H1 (cell line): ENCODE measurements around the gene CENPX. TPM values are rescaled to one million over a fixed set of nuclear protein-coding genes. Genes with fewer than 3 reads are reported as not detected.

Experiments used
- CTCF ChIA-PET: fragments of 300-600 bp; sonication (Branson Sonifier 250); formaldehyde crosslinking; loops from one replicate; lab custom pipeline; 2021; ENCODE audit not compliant: partially characterized antibody; lab: Charles Lee
- POLR2A ChIA-PET: fragments of 300-600 bp; sonication (Branson Sonifier 250); formaldehyde crosslinking; loops from one replicate; lab custom pipeline; 2021; ENCODE audit warnings: inconsistent platforms; ENCODE audit not compliant: partially characterized antibody; lab: Charles Lee
- DNase-seq, 2 experiments: peaks; one replicate each; pipeline versions ENCODE4 v3.0.0 to v3.0.0-alpha.2; 2010 to 2022; ENCODE audit warnings: low spot score in 2 of 2, low read depth in 1 of 2, mixed read lengths in 1 of 2
- FAIRE-seq: peaks from 2 replicates; lab custom pipeline; 2011; peaks lifted over from hg19 to GRCh38; lab: Jason Lieb, UNC
- H2AFZ ChIP-seq: 2 replicates; pipeline ENCODE4 v1.8.1; 2012; ENCODE audit warnings: low read length, inconsistent platforms
- H2AK5ac ChIP-seq: 2 replicates; pipeline ENCODE4 v1.6.1; 2013; ENCODE audit warnings: low read depth, low read length
- H2BK120ac ChIP-seq: replicated peaks from 2 replicates; pipeline ENCODE3; 2013; ENCODE audit warnings: low read depth, low read length, inconsistent platforms
- H2BK12ac ChIP-seq: 2 replicates; pipeline ENCODE4 v1.6.1; 2013; ENCODE audit warnings: low read depth, low read length
- H2BK15ac ChIP-seq: 2 replicates; pipeline ENCODE4 v1.6.1; 2013; ENCODE audit warnings: low read length
- H2BK20ac ChIP-seq: 2 replicates; pipeline ENCODE4 v1.6.1; 2013; ENCODE audit warnings: low read length
- H2BK5ac ChIP-seq: 2 replicates; pipeline ENCODE4 v1.6.1; 2013; ENCODE audit warnings: low read depth, low read length
- H3K14ac ChIP-seq: 2 replicates; pipeline ENCODE4 v1.6.1; 2013; ENCODE audit warnings: inconsistent platforms; ENCODE audit not compliant: insufficient read length
- H3K18ac ChIP-seq: 2 replicates; pipeline ENCODE4 v1.6.1; 2013; ENCODE audit warnings: low read length; ENCODE audit errors: extremely low read depth
- H3K23ac ChIP-seq: 2 replicates; pipeline ENCODE4 v1.6.1; 2013; ENCODE audit warnings: inconsistent platforms; ENCODE audit not compliant: insufficient read length
- H3K23me2 ChIP-seq: 2 replicates; pipeline ENCODE4 v1.6.1; 2013; ENCODE audit warnings: low read depth, low read length
- H3K27ac ChIP-seq: 2 replicates; pipeline ENCODE4 v1.6.1; 2011; ENCODE audit warnings: low read depth, low read length, inconsistent platforms
- H3K27me3 ChIP-seq, 4 experiments: replicated peaks in 1 of 4; 1 replicate in 1 of 4; 2 replicates in 3 of 4; pipeline versions ENCODE4 v1.6.1 to v1.8.1; 2011 to 2013; ENCODE audit warnings: low read length in 3 of 4, mild to moderate bottlenecking in 3 of 4, inconsistent platforms in 2 of 4, mixed read lengths in 2 of 4, moderate library complexity in 1 of 4; ENCODE audit not compliant: control insufficient read depth in 3 of 4, insufficient read depth in 3 of 4; ENCODE audit errors: extremely low read depth in 1 of 4
- H3K36me3 ChIP-seq, 4 experiments: 2 replicates each; pipeline versions ENCODE4 v1.6.1 to v1.8.1; 2011 to 2013; ENCODE audit warnings: mild to moderate bottlenecking in 4 of 4, low read length in 3 of 4, moderate library complexity in 2 of 4, control low read depth in 1 of 4, inconsistent platforms in 1 of 4; ENCODE audit not compliant: insufficient read depth in 4 of 4, control insufficient read depth in 2 of 4
- H3K4ac ChIP-seq: replicated peaks from 2 replicates; pipeline ENCODE3; 2013; ENCODE audit warnings: low read length, low read depth, mixed read lengths, inconsistent platforms; ENCODE audit not compliant: insufficient read length
- H3K4me1 ChIP-seq, 4 experiments: replicated peaks in 1 of 4; 1 replicate in 1 of 4; 2 replicates in 3 of 4; pipeline versions ENCODE4 v1.6.1 to v1.8.1; 2011 to 2013; ENCODE audit warnings: low read length in 3 of 4, inconsistent platforms in 2 of 4, mixed read lengths in 1 of 4; ENCODE audit not compliant: insufficient read depth in 4 of 4, control insufficient read depth in 3 of 4
- H3K4me2 ChIP-seq, 2 experiments: 2 replicates each; pipeline versions ENCODE4 v1.6.1 to v1.8.1; 2011 to 2013; ENCODE audit warnings: low read depth in 2 of 2, low read length in 2 of 2, control low read depth in 1 of 2, inconsistent platforms in 1 of 2, mild to moderate bottlenecking in 1 of 2; ENCODE audit not compliant: insufficient read depth in 1 of 2
- H3K4me3 ChIP-seq, 4 experiments: fragments of 200-600, 300-600 bp in 1 of 4; sonication (generic), shearing (Covaris generic), sonication (Bioruptor Twin) in 1 of 4; 2 replicates each; pipeline versions ENCODE4 v1.5.1 to v1.8.1; 2011 to 2016; ENCODE audit warnings: low read length in 4 of 4, low read depth in 3 of 4, control low read depth in 2 of 4, inconsistent platforms in 2 of 4, mild to moderate bottlenecking in 2 of 4, mixed read lengths in 1 of 4, moderate library complexity in 1 of 4; ENCODE audit not compliant: insufficient read depth in 2 of 4; ENCODE audit errors: extremely low read depth in 1 of 4
- H3K56ac ChIP-seq: replicated peaks from 2 replicates; pipeline ENCODE3; 2013; ENCODE audit warnings: low read depth, mild to moderate bottlenecking, mixed read lengths, low read length, inconsistent platforms; ENCODE audit not compliant: insufficient read length
- H3K79me1 ChIP-seq: 2 replicates; pipeline ENCODE4 v1.6.1; 2013; ENCODE audit warnings: low read depth, low read length, control low read depth
- H3K79me2 ChIP-seq, 2 experiments: 2 replicates each; pipeline versions ENCODE4 v1.6.1 to v1.8.1; 2012 to 2013; ENCODE audit warnings: low read length in 2 of 2, mild to moderate bottlenecking in 2 of 2, inconsistent platforms in 1 of 2; ENCODE audit not compliant: insufficient read depth in 2 of 2, control insufficient read depth in 1 of 2
- H3K9ac ChIP-seq, 4 experiments: replicated peaks in 1 of 4; 1 replicate in 1 of 4; 2 replicates in 3 of 4; pipeline versions ENCODE4 v1.6.1 to v1.8.1; 2011 to 2013; ENCODE audit warnings: low read depth in 3 of 4, low read length in 3 of 4, control low read depth in 2 of 4, mild to moderate bottlenecking in 2 of 4, moderate library complexity in 2 of 4, inconsistent platforms in 1 of 4; ENCODE audit errors: extremely low read depth in 1 of 4
- H3K9me3 ChIP-seq, 2 experiments: 2 replicates each; pipeline versions ENCODE4 v1.6.1 to v1.8.1; 2012 to 2013; ENCODE audit warnings: mild to moderate bottlenecking in 2 of 2, moderate library complexity in 2 of 2, control low read depth in 1 of 2, inconsistent platforms in 1 of 2, low read depth in 1 of 2, low read length in 1 of 2, mixed read lengths in 1 of 2; ENCODE audit not compliant: insufficient read depth in 2 of 2
- H4K20me1 ChIP-seq, 2 experiments: replicated peaks in 1 of 2; 2 replicates each; pipeline versions ENCODE3 to v1.8.1; 2011 to 2013; ENCODE audit warnings: inconsistent platforms in 2 of 2, low read length in 2 of 2, mild to moderate bottlenecking in 1 of 2; ENCODE audit not compliant: insufficient read depth in 2 of 2, control insufficient read depth in 1 of 2
- H4K5ac ChIP-seq: 2 replicates; pipeline ENCODE4 v1.6.1; 2013; ENCODE audit warnings: low read length, low read depth, mixed read lengths, inconsistent platforms; ENCODE audit not compliant: insufficient read length
- H4K8ac ChIP-seq: 2 replicates; pipeline ENCODE4 v1.8.0; 2013; ENCODE audit warnings: mild to moderate bottlenecking, moderate library complexity, low read length, inconsistent platforms; ENCODE audit not compliant: insufficient read depth; ENCODE audit errors: extremely low read depth
- H4K91ac ChIP-seq: replicated peaks from 2 replicates; pipeline ENCODE3; 2013; ENCODE audit warnings: low read length, mixed read lengths, inconsistent platforms; ENCODE audit not compliant: insufficient read length
- ASH2L ChIP-seq: fragments of 200-600, 300-600 bp; sonication (generic); IDR thresholded peaks from one replicate; pipeline ENCODE4 v1.7.1; 2017; ENCODE audit warnings: low read length
- BACH1 ChIP-seq: IDR thresholded peaks from 2 replicates; pipeline ENCODE4 v1.6.1; 2012; ENCODE audit warnings: low read length, improper control_type of control experiment
- CBX8 ChIP-seq: fragments of 300-800, 300-1000 bp; sonication (generic); IDR thresholded peaks from 2 replicates; pipeline ENCODE4 v1.7.1; 2016; ENCODE audit warnings: low read depth, low read length, borderline replicate concordance
- CTBP2 ChIP-seq: IDR thresholded peaks from 2 replicates; pipeline ENCODE4 v1.7.0; 2011; ENCODE audit warnings: borderline replicate concordance, mild to moderate bottlenecking, moderate library complexity, mixed read lengths, low read length; ENCODE audit not compliant: insufficient read depth, insufficient read length
- EP300 ChIP-seq, 2 experiments: IDR thresholded peaks; 1 replicate in 1 of 2; 2 replicates in 1 of 2; pipeline ENCODE4 v1.6.1; 2011 to 2012; ENCODE audit warnings: low read depth in 2 of 2, low read length in 2 of 2, mild to moderate bottlenecking in 2 of 2, borderline replicate concordance in 1 of 2, inconsistent platforms in 1 of 2, moderate library complexity in 1 of 2
- HDAC2 ChIP-seq, 2 experiments: fragments of 300-600 bp in 1 of 2; sonication (generic) in 1 of 2; IDR thresholded peaks; 2 replicates each; pipeline ENCODE4 v1.6.1; 2011 to 2012; ENCODE audit warnings: low read depth in 2 of 2, low read length in 2 of 2, mild to moderate bottlenecking in 2 of 2, moderate library complexity in 2 of 2, borderline replicate concordance in 1 of 2, inconsistent platforms in 1 of 2
- POLR2A ChIP-seq, 2 experiments: IDR thresholded peaks; 1 replicate in 1 of 2; 2 replicates in 1 of 2; pipeline ENCODE4 v1.6.1; 2011; ENCODE audit warnings: low read depth in 2 of 2, low read length in 2 of 2, mild to moderate bottlenecking in 2 of 2; ENCODE audit errors: control extremely low read depth in 1 of 2
- SAP30 ChIP-seq: fragments of 300-600 bp; sonication (generic); IDR thresholded peaks from 2 replicates; pipeline ENCODE4 v1.7.1; 2012; ENCODE audit warnings: low read length, moderate library complexity, mild to moderate bottlenecking, inconsistent platforms; ENCODE audit not compliant: insufficient read depth, insufficient replicate concordance
- SIN3A ChIP-seq, 2 experiments: IDR thresholded peaks in 1 of 2; conservative IDR thresholded peaks in 1 of 2; 2 replicates each; pipeline ENCODE4 v1.6.1; 2011 to 2012; ENCODE audit warnings: low read length in 2 of 2, improper control_type of control experiment in 1 of 2, low read depth in 1 of 2, mild to moderate bottlenecking in 1 of 2
- SIX5 ChIP-seq: IDR thresholded peaks from 2 replicates; pipeline ENCODE4 v1.6.1; 2011; ENCODE audit warnings: mild to moderate bottlenecking, low read depth, low read length
- TAF7 ChIP-seq: optimal IDR thresholded peaks from 2 replicates; pipeline ENCODE3; 2011; ENCODE audit warnings: low read depth, mild to moderate bottlenecking, inconsistent platforms, low read length, moderate library complexity, borderline replicate concordance
- WGBS, 2 experiments: shearing (Covaris generic) in 1 of 2; methylation state at CpG; one replicate each; pipeline versions ENCODE4 v1.1.6 to v1.1.7; 2013 to 2015; ENCODE audit warnings: low lambda C conversion rate in 2 of 2, mixed read lengths in 2 of 2, inconsistent platforms in 1 of 2, low coverage in 1 of 2, missing lambda C conversion rate in 1 of 2; ENCODE audit not compliant: insufficient replicate concordance in 2 of 2, insufficient coverage in 1 of 2, insufficient read length in 1 of 2; ENCODE audit errors: extremely low coverage in 1 of 2, missing lambda C conversion rate in 1 of 2; 5-methylcytosine and 5-hydroxymethylcytosine counted together
- polyA plus RNA-seq, 7 experiments: library from polyadenylated mRNA; depleted of rRNA in 3 of 7; stranded (reverse) in 5 of 7; unstranded in 2 of 7; fragments of >200 nt in 5 of 7; fragments of 200-250 nt in 2 of 7; gene quantifications; 1 replicate in 5 of 7; 2 replicates in 1 of 7; 4 replicates in 1 of 7; pipeline versions ENCODE4 v1.2.1 to v1.2.3, GENCODE V29; 2011 to 2013; ENCODE audit warnings: missing spikeins in 2 of 7, mixed read lengths in 2 of 7
- total RNA-seq: library from RNA; stranded (reverse); fragmentation: NEBNext Ultra II Directional; extraction: Animal tissue kit (Norgen Biotek cat#: 25700); gene quantifications from 2 replicates; pipeline ENCODE4 v1.2.1, GENCODE V29; 2021

CENPX gene
- total and polyA plus RNA-seq, 2 of the 8 experiments (the other 6 are each of a cell fraction or from before 2014, with no cell fraction given), result 116 to 122 TPM

GRCh38 chr17:82012640-82013295, 9.9 kb downstream of the CENPX start:
- WGBS, 2 experiments, result 94% methylated on average over 12 of the region's 19 CpGs; no CpG with 5 or more reads in 1 of the 2 experiments
- FAIRE-seq (no peak), DNase-seq (no peak)
- H4K20me1 ChIP-seq, result peaks cover 3 to 7% of the 10 kb centered on the region in 2 experiments
- no peak overlapping the region for H3K14ac ChIP-seq
- ChIA-PET CTCF (interaction anchor here (0.9 to 1.8 kb wide), 5 partner anchors 8 to 53 kb away, joined by 3 to 7 read pairs (median 5); no protein-coding TSS in a partner anchor), POLR2A (interaction anchor here (0.8 to 1.7 kb wide), 5 partner anchors 8 to 308 kb away, joined by 3 to 4 read pairs (median 3); partner anchors contain the start of gene CENPX)
- H2AFZ ChIP-seq, result no peak overlapping the region
- no peak overlapping the region for H4K91ac ChIP-seq
- no peak overlapping the region for H3K4ac ChIP-seq
- no peak overlapping the region for H3K9ac ChIP-seq
- H2AK5ac ChIP-seq, result no peak overlapping the region
- no peak overlapping the region for H3K4me2 ChIP-seq
- H3K27ac ChIP-seq, result no peak overlapping the region
- no peak overlapping the region for H4K5ac ChIP-seq
- no peak overlapping the region for H2BK20ac ChIP-seq
- no peak overlapping the region for H3K23ac ChIP-seq
- H3K56ac ChIP-seq, result no peak overlapping the region
- no peak overlapping the region for H2BK12ac ChIP-seq
- no peaks in the 10 kb centered on the region for H3K23me2 ChIP-seq
- H3K79me2 ChIP-seq, result no peaks in the 10 kb centered on the region
- H2BK15ac ChIP-seq, result no peak overlapping the region
- no peak overlapping the region for H4K8ac ChIP-seq
- H2BK120ac ChIP-seq, result no peak overlapping the region
- H3K9me3 ChIP-seq, result no peaks in the 10 kb centered on the region
- no peak overlapping the region for H2BK5ac ChIP-seq
- no peaks in the 10 kb centered on the region for H3K27me3 ChIP-seq
- no peaks in the 10 kb centered on the region; the same call in 1 of the 2 replicates for H3K79me1 ChIP-seq
- H3K4me1 ChIP-seq, result peaks cover 0 to 1% (median 0%) of the 10 kb centered on the region in 4 experiments; a peak in 1 of 7 replicates
- H3K4me3 ChIP-seq, result no peak overlapping the region
- no peaks in the 10 kb centered on the region; a peak in 2 of 8 replicates for H3K36me3 ChIP-seq
- H3K18ac ChIP-seq, result no peak overlapping the region
- TF ChIP-seq CBX8 (no peak), TAF7 (no peak), SIX5 (no peak), POLR2A (IDR thresholded peaks at IDR 0.05; ENCODE audit: control extremely low read depth in 1 of 2, low read depth in 2 of 2, low read length in 2 of 2) (no peak), CTBP2 (no peak), EP300 (IDR thresholded peaks at IDR 0.05; ENCODE audit: borderline replicate concordance in 1 of 2, low read depth in 2 of 2, low read length in 2 of 2) (no peak), SIN3A (conservative IDR thresholded peaks at IDR 0.05 in 1 of 2, IDR thresholded peaks at IDR 0.05 in 1 of 2; ENCODE audit: low read depth in 1 of 2, low read length in 2 of 2) (no peak), HDAC2 (IDR thresholded peaks at IDR 0.05; ENCODE audit: borderline replicate concordance in 1 of 2, low read depth in 2 of 2, low read length in 2 of 2) (no peak), SAP30 (no peak), ASH2L (no peak), BACH1 (no peak)
